B cell (primary cell): Measurements from ENCODE around the gene ADGRD2. TPM values are rescaled to one million over a fixed set of nuclear protein-coding genes. Genes with fewer than 3 reads are reported as not detected.

Experiments used
- ATAC-seq: fragments of 200-7000 bp; cut with Tn5 transposase; one replicate; pipeline ENCODE4 v1.10.0; 2021; ENCODE audit warnings: low read depth, mild to moderate bottlenecking, moderate number of reproducible peaks, moderate library complexity
- CTCF ChIA-PET: fragments of 350-600 bp; sonication (Branson Sonifier 250); formaldehyde crosslinking; loops from one replicate; lab custom pipeline; 2021; ENCODE audit warnings: antibody characterized with exemption, inconsistent platforms; lab: Charles Lee
- POLR2A ChIA-PET: fragments of 350-600 bp; sonication (Branson Sonifier 250); formaldehyde crosslinking; loops from one replicate; lab custom pipeline; 2021; ENCODE audit warnings: antibody characterized with exemption; lab: Charles Lee
- DNase-seq: peaks from one replicate; pipeline ENCODE4 v3.0.0; 2013
- H2AFZ ChIP-seq: 2 replicates; pipeline ENCODE4 v1.6.1; 2012; ENCODE audit warnings: mild to moderate bottlenecking, low read depth, low read length; ENCODE audit not compliant: insufficient read depth, poor library complexity, severe bottlenecking
- H3K27ac ChIP-seq, 2 donors: 1 replicate in 1 of 2; 2 replicates in 1 of 2; pipeline ENCODE4 v1.5.1; 2012 to 2013; ENCODE audit warnings: low read length in 2 of 2, mild to moderate bottlenecking in 2 of 2, moderate library complexity in 1 of 2
- H3K27me3 ChIP-seq, 4 experiments: fragments of 200-600 bp in 1 of 4; sonication (generic) in 1 of 4; replicated peaks in 1 of 4; 1 replicate in 2 of 4; 2 replicates in 2 of 4; pipeline versions ENCODE4 v1.6.1 to v1.7.0; 2013 to 2016; ENCODE audit warnings: low read length in 3 of 4, mild to moderate bottlenecking in 2 of 4, mixed read lengths in 1 of 4, moderate library complexity in 1 of 4; ENCODE audit not compliant: insufficient read depth in 4 of 4, control insufficient read depth in 3 of 4; ENCODE audit errors: control extremely low read depth in 1 of 4
- H3K36me3 ChIP-seq, 2 experiments: replicated peaks in 1 of 2; 1 replicate in 1 of 2; 2 replicates in 1 of 2; pipeline versions ENCODE4 v1.6.1 to v1.7.1; 2013; ENCODE audit warnings: low read length in 1 of 2; ENCODE audit not compliant: insufficient read depth in 2 of 2, control insufficient read depth in 1 of 2; ENCODE audit errors: control extremely low read depth in 1 of 2, extremely low read depth in 1 of 2
- H3K4me1 ChIP-seq, 2 donors: fragments of 200-600 bp in 1 of 2; sonication (generic) in 1 of 2; 1 replicate in 1 of 2; 2 replicates in 1 of 2; pipeline versions ENCODE4 v1.5.1 to v1.6.1; 2013 to 2017; ENCODE audit warnings: low read length in 2 of 2; ENCODE audit not compliant: control insufficient read depth in 2 of 2, insufficient read depth in 2 of 2
- H3K4me2 ChIP-seq: replicated peaks from 2 replicates; pipeline ENCODE3; 2012; ENCODE audit warnings: mild to moderate bottlenecking, low read depth, low read length; ENCODE audit not compliant: poor library complexity, severe bottlenecking
- H3K4me3 ChIP-seq, 5 experiments: fragments of 200-600 bp in 1 of 5; sonication (generic) in 1 of 5; 1 replicate in 3 of 5; 2 replicates in 2 of 5; pipeline versions ENCODE4 v1.5.1 to v1.7.0; 2011 to 2016; ENCODE audit warnings: low read length in 4 of 5, mild to moderate bottlenecking in 4 of 5, low read depth in 2 of 5, control low read depth in 1 of 5, moderate library complexity in 1 of 5; ENCODE audit not compliant: insufficient read depth in 1 of 5; ENCODE audit errors: control extremely low read depth in 1 of 5, extremely low read depth in 1 of 5
- H3K79me2 ChIP-seq: fragments of 200-600 bp; sonication (generic); one replicate; pipeline ENCODE4 v1.6.0; 2016; ENCODE audit warnings: low read length; ENCODE audit not compliant: control insufficient read depth, insufficient read depth
- H3K9ac ChIP-seq: fragments of 200-600 bp; sonication (generic); 2 replicates; pipeline ENCODE4 v1.6.1; 2017; ENCODE audit warnings: mild to moderate bottlenecking, low read length, moderate library complexity
- H3K9me3 ChIP-seq, 3 donors: one replicate each; pipeline versions ENCODE4 v1.6.1 to v1.7.1; 2013; ENCODE audit warnings: low read length in 2 of 3; ENCODE audit not compliant: control insufficient read depth in 2 of 3, insufficient read depth in 1 of 3; ENCODE audit errors: control extremely low read depth in 1 of 3
- H4K20me1 ChIP-seq: 2 replicates; pipeline ENCODE4 v1.6.0; 2012; ENCODE audit warnings: mild to moderate bottlenecking, low read length; ENCODE audit not compliant: insufficient read depth, control insufficient read depth, poor library complexity, severe bottlenecking
- H3K27ac Mint-ChIP-seq: one replicate; pipeline ENCODE4 v1.8.0; 2021; ENCODE audit warnings: mixed read lengths
- H3K27me3 Mint-ChIP-seq: one replicate; pipeline ENCODE4 v1.8.0; 2021; ENCODE audit warnings: mixed read lengths
- H3K4me1 Mint-ChIP-seq: one replicate; pipeline ENCODE4 v1.8.0; 2021; ENCODE audit warnings: mixed read lengths
- H3K4me3 Mint-ChIP-seq: one replicate; pipeline ENCODE4 v1.8.0; 2021; ENCODE audit warnings: mixed read lengths
- H3K9me3 Mint-ChIP-seq: one replicate; pipeline ENCODE4 v1.8.0; 2022; ENCODE audit warnings: mixed read lengths; ENCODE audit not compliant: insufficient read depth
- CTCF ChIP-seq: fragments of 200-600 bp; IDR thresholded peaks from one replicate; pipeline ENCODE4 v1.8.0; 2022; ENCODE audit warnings: antibody characterized with exemption, mild to moderate bottlenecking
- EZH2 ChIP-seq: IDR thresholded peaks from 2 replicates; pipeline ENCODE4 v1.6.1; 2012; ENCODE audit warnings: borderline replicate concordance, low read depth, mild to moderate bottlenecking, moderate library complexity, low read length; ENCODE audit not compliant: insufficient read depth, poor library complexity, severe bottlenecking
- WGBS: methylation state at CpG from one replicate; pipeline ENCODE4 v1.1.5; 2013; ENCODE audit warnings: missing lambda C conversion rate; ENCODE audit not compliant: insufficient coverage; 5-methylcytosine and 5-hydroxymethylcytosine counted together
- intact Hi-C: fragments of 100-400 bp; cut with micrococcal nuclease; formaldehyde crosslinking; loops from one replicate; pipeline ENCODE4 v1.10.0; 2022
- polyA plus RNA-seq: library from polyadenylated mRNA; depleted of rRNA; stranded (reverse); fragments of >200 nt; gene quantifications from 2 replicates; pipeline ENCODE4 v1.2.3, GENCODE V29; 2012
- total RNA-seq, 2 donors: library from RNA; stranded (reverse); fragments of 120-200 nt in 1 of 2; gene quantifications; 1 replicate in 1 of 2; 2 replicates in 1 of 2; pipeline versions ENCODE4 v1.2.3 to v1.2.4, GENCODE V29; 2013 to 2022

The ADGRD2 gene
- total and polyA plus RNA-seq, 2 donors (not counting 1 experiment from before 2014, with no cell fraction given): not detected

GRCh38 chr9:124428751-124429529 is 21.3 kb upstream of the ADGRD2 start:
- ChIA-PET CTCF (no interaction called here), POLR2A (no interaction called here)
- H3K27ac ChIP-seq: no peak overlapping the region
- H3K36me3 ChIP-seq: no peaks in the 10 kb centered on the region
- H3K4me3 Mint-ChIP-seq: no peak overlapping the region
- H3K4me1 ChIP-seq: no peaks in the 10 kb centered on the region
- 95% methylated on average over 28 of the region's 28 CpGs for WGBS
- no peak for TF ChIP-seq EZH2
- no peak for TF ChIP-seq CTCF
- H3K9me3 Mint-ChIP-seq: no peaks in the 10 kb centered on the region
- H3K4me2 ChIP-seq: no peak overlapping the region
- ATAC-seq (no peak), DNase-seq (no peak)
- H3K9ac ChIP-seq: no peak overlapping the region
- H3K4me3 ChIP-seq: no peak overlapping the region
- no peaks in the 10 kb centered on the region for H3K9me3 ChIP-seq
- peaks cover 9% of the 10 kb centered on the region for H3K27me3 Mint-ChIP-seq
- H3K79me2 ChIP-seq: no peaks in the 10 kb centered on the region
- no peak overlapping the region for H2AFZ ChIP-seq
- no peaks in the 10 kb centered on the region for H4K20me1 ChIP-seq
- no peaks in the 10 kb centered on the region for H3K4me1 Mint-ChIP-seq
- intact Hi-C loops: no loop called here
- peaks cover 0 to 2% (median 0%) of the 10 kb centered on the region in 4 experiments for H3K27me3 ChIP-seq
- no peak overlapping the region for H3K27ac Mint-ChIP-seq

DNA sequence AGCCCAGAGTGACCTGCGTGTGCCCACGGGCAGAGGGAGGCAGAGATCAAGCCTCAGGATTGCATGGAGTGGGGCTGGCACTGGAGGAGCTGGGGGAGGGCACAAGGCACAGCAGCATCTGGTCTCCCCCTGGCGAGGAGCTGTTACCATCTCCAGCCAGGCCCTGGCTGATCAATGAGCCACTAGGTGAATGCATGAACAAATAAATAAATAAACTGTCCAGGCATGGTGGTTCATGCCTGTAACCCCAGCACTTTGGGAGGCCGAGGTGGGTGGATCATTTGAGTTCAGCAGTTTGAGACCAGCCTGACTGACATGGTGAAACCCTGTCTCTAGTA is 20.8 kb upstream of the ADGRD2 start:
- Histone ChIP-seq H3K4me1 (no peaks in the 10 kb centered on the region), H3K27me3 (peaks cover 0 to 2% (median 0%) of the 10 kb centered on the region in 4 experiments), H3K27ac (no peak overlapping the region), H3K9me3 (no peaks in the 10 kb centered on the region), H3K79me2 (no peaks in the 10 kb centered on the region), H3K36me3 (no peaks in the 10 kb centered on the region), H3K4me2 (no peak overlapping the region), H2AFZ (no peak overlapping the region), H4K20me1 (no peaks in the 10 kb centered on the region), H3K4me3 (no peak overlapping the region), H3K9ac (no peak overlapping the region)
- Mint-ChIP-seq H3K4me1 (no peaks in the 10 kb centered on the region), H3K9me3 (no peaks in the 10 kb centered on the region), H3K27me3 (peaks cover 9% of the 10 kb centered on the region), H3K4me3 (no peak overlapping the region), H3K27ac (no peak overlapping the region)
- intact Hi-C loops: no loop called here
- ATAC-seq (no peak), DNase-seq (no peak)
- POLR2A ChIA-PET: no interaction called here
- TF ChIP-seq CTCF (no peak), EZH2 (no peak)
- 89% methylated on average over 4 of the region's 4 CpGs for WGBS
- CTCF ChIA-PET: no interaction called here
